Measurements from ENCODE around the gene RAD51.

RAD51 gene

DNA sequence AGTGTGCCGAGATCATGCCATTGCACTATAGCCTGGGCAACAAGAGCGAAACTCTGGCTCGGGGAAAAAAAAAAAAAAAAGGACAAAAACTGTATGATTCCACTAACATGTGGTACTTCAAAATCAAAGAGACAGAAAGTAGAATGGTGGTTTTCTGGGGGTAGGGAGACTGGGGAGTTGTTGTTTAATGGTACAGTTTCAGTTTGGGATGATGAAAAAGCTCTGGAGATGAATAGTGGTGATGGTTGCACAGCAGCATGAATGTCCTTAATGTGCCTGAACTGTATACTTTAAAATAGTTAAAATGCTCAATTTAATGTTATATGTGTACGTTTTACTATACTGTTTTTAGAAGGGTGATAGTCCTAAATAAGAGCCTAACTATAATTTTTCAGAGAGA lies 27.4 kb downstream of the RAD51 start:
- DNase-seq (ENCODE audit: low spot score), result no peak

DNA sequence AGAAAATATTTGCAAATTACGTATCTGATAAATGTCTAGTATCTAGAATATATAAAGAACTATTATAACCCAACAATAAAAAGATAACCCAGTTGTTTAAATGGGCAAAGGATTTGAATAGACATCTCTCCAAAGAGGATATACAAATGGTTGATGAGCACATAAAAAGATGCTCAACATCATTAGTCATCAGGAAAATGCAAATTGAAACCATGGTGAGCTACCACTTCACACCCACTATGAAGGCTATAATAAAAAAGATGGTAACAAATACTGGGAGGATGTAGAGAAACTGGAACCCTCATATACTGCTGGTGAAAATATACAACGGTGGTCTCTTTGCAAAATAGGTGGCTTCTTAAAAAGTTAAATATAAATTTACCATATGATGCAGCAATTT lies 28.0 kb downstream of the RAD51 start:
- no peak for DNase-seq (ENCODE audit: low spot score)

- no peak for DNase-seq (ENCODE audit: low spot score)
Measured at GRCh38 chr15:40723919-40724318, 28.9 kb downstream of the RAD51 start.

DNA sequence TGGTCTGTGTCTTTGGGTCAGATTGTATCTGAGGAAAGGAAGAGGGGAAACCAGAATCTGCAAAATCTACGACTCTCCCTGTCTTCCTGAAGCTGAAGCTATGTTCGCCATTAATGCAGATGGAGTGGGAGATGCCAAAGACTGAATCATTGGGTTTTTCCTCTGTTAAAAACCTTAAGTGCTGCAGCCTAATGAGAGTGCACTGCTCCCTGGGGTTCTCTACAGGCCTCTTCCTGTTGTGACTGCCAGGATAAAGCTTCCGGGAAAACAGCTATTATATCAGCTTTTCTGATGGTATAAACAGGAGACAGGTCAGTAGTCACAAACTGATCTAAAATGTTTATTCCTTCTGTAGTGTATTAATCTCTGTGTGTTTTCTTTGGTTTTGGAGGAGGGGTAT lies 36.1 kb downstream of the RAD51 start:
- DNase-seq (ENCODE audit: low spot score), result no peak

DNA sequence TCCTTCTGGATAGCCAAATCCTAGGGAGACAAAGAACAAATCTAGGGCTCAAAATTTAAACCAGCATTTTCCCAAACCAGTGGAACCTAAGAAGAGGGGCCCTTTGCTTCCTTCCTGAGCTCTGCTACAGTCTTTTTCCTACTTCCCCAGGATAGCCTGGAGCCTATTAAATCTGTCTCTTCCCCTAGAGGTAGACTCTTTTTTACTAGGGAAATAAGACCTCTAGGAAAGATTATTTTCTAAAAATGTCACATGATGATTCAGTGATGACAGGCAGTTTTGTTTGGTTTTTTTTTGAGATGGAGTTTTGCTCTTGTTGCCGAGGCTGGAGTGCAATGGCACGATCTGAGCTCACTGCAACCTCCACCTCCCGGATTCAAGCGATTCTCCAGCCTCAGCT lies 41.6 kb downstream of the RAD51 start:
- DNase-seq (ENCODE audit: low spot score), result no peak

DNA sequence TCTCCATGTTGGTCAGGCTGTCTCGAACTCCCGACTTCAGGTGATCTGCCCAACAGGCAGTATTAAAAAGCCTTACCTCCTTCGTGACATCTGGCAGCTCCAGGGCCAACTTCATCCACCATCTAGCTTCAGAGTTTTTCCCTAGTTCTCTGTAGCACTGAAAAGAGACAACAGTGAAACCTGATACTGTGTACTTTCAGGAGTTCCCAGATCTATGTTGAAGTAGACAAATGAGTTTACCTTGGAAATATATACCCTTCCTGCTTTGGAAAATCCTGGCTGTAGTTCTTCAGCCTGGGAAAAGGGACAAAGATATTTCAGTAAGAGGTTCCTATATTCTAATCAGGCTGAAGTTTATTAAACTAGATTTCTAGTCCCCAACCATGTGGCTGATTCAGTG lies 42.1 kb downstream of the RAD51 start:
- no peak for DNase-seq (ENCODE audit: low spot score)

- DNase-seq (ENCODE audit: low spot score), result no peak
Measured at GRCh38 chr15:40739047-40739446, 44.1 kb downstream of the RAD51 start.

DNA sequence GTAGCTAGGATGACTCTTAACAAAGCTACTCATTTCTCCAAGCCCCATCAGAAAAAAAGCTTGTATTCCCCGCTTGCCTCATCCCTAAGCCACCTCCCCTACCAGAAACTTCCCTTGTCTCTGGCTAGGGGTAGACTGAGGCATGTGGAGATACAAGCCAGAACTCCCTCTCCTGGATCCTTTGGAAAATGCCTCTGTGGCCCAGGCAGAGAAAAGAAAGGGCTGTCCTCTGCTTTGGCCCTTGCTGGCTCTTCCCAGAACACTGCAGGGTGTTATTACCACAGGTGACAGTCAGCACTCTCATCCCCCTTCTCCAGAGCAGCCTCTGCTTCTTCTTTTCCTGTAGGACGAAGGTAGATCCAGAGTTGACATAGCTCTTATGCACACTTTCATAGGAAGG lies 44.9 kb downstream of the RAD51 start:
- no peak for DNase-seq (ENCODE audit: low spot score)

DNA sequence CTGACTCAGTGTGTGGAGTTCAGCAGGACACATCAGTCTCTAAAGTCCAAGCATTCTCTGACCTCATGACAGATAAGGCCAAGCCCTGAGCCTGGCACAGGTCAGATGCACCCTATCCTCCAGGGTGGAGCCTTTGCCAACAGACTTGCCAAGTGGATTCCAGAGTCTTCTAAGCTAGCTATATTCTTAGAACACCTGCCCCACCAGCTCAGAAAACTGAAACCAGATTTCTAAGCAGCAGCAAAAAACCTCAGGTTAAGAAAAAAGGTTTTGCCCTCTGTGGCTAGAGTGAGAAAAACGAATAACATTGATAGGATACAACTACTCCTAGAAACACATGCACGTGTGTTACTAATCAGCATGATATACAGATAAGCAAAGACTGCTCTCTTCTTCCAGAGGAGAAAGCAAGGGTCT lies 48.5 kb downstream of the RAD51 start:
- DNase-seq (ENCODE audit: low spot score), result no peak

DNA sequence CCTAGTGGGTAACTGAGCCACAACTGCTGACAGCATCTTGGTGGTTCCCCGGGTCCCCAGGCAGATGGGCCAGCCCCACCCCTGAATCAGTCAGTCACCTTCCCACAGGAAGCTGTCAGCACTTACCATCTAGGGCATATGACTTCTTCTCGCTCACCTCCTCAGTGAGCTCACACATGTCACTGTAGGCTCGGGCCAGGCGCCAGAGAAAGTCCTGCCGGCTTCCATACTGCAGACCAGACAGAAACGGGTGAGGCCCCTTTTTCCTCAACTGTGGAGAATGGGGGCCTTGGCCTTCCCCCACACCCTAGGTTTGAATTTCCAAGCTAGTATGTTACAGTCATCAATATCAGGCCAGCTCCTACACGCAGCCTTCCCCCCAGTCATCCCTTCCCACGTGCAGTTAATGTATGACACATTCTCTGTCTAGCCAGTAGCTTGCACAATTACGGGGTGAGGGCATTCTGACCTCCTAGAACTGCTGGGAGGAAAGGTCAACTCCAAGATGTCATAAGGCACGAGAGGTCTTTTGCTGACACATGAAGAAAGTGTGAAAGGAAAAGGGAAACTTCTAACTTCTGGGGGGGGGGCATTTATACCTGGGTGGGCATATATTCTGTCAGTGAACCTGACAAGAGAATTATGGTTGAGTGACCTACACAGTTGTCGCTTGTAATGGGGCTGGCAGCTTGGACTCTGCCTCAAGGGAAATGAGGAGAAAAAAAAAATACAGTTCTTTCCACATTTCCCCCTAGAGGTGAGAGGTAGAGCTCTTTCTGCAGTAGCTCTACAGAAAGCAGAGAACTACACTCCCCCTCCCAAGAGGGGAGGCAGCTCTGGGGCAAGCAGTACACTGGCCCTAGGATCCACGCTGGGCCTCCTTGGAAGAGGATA lies 49.2 kb downstream of the RAD51 start:
- no peak for DNase-seq (ENCODE audit: low spot score)

DNA sequence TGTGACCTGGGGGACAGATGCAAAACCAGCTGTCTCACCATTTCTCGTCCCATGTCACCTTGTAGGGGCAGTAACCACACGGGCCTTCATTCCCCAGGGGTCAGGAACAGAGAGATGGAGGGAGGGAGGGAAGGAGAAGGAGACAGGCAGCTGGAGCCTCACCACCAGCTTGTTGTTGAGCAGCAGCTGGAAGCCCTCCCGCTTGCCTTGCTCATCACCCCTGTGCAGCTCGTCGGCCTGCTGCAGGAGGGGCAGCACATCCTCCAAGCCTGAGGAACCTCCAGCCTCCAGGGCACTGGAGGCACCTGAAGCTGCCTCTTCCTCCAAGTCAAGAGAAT lies 49.8 kb downstream of the RAD51 start:
- no peak for DNase-seq (ENCODE audit: low spot score)

DNA sequence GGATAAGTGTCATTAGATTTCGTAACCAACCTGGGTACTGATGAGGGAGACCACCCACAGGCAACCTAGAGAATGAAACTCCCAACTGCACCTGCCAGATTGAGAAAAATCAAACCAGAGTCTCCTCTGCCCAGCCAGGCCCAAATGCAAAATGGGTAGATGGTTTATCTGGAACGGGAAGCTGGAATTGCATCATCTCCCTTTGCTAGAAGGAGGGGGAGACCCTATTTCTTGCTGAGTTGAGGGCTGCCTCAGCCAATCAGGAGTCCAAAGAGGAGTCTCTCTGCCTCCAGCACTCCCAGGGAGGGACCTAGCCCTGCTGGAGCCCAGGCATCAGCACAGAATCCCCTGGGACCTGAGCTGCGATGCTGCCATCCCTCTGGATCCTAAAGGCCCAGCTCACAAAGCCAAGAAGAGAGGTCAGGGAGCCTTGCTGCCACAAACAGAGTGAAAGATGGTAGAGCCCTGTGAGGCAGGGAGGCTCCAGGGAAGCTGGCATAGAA lies 52.0 kb downstream of the RAD51 start:
- no peak for DNase-seq (ENCODE audit: low spot score)

DNA sequence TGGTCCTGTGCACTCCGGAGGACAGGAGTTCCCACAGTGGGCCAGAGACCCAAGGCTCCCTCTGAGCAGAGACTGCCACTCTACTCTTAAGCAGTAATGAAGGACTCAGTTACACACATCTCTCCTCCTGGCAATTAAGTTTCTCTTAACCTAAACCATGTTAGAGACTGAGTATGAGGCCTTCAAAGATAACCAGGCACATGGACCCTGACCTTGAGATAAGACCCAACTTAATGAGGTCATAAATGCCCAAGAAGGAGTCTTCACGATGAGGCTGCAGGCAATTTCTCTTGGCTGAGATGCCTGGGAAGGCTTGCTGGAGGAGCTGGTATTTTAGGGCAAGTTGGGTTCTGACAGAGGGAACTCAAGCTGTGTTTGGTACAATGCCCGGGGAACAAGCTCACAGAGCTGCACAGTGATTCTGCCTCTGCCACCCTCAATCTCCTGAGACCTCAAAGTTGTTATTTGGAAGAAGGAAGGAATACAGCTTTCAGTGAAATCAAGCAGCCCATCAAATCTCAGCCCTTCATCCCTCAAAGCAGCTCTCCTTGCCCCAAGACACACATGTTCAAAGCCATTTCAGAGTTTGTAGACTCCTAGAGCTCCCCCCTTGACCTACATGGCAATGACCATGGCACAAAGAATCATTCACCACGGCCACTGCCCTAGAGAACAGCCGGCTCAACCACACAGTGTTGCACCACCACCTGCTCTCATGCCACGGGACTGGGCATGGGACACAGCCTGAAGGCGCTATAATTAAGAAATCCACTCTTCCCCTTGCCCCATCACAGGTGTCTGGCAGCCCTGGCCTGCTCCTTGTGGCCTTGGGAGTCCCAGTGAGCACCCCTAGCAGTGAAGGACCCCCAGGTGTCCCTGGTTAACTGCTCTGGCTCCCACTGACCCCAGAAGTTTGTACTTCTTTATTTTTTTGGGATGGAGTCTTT lies 53.0 kb downstream of the RAD51 start:
- no peak for DNase-seq (ENCODE audit: low spot score)

DNA sequence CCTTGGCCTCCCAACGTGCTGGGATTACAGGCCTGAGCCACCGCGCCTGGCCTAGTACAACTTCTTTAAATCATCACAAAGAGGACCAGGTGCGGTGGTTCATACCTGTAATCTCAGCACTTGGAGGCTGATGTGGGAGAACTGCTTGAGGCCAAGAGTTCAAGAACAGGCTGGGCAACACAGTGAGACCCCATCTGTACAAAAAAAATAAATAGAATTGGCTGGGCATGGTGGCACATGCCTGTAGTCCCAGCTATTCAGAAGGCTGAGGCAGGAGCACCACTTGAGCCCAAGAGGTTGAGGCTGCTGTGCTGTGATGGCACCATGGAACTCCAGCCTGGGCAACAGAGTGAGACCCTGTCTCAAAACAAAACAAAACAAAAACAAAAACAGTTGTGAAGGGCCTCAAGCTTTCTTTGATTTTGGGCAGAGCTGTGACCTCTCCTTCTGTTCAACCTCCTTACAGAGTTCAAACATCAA lies 54.2 kb downstream of the RAD51 start:
- no peak for DNase-seq (ENCODE audit: low spot score)

DNA sequence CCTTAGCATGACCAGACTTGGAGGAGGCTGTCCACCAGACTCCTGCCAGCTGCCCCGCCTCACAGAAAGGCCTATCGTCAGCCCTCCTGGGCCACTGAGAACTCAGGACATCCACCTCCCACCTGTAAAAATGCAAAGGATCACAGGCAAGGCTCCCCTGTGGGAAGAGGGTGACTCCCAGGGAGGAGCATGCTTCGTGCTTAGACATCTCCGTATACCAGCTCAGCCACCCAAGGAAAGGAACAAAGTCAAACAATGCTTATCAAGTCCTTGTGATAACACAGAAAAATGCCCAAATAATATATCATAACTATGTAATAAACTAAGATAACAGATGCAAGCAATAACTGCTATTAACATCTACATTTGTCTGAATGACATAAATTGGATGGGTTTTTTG lies 55.9 kb downstream of the RAD51 start:
- DNase-seq (ENCODE audit: low spot score), result no peak

GRCh38 chr15:40751745-40752144 lies 56.8 kb downstream of the RAD51 start:
- no peak for DNase-seq (ENCODE audit: low spot score)

DNA sequence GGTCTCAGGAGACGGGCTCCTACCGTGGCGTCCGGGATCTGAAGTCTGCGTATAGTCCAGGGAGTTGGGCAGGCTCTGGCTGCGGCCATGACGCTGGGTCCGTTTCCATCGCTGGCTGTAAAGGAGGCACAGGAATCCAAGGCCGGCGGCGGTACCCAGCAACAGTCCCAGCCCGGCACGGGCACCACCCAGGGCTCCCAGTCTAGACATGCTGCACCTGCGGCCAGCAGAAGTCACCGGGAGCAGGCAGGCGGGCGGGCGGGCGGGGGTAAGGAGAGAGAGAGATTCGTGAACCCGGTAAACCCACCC lies 59.6 kb downstream of the RAD51 start:
- no peak for DNase-seq (ENCODE audit: low spot score)

DNA sequence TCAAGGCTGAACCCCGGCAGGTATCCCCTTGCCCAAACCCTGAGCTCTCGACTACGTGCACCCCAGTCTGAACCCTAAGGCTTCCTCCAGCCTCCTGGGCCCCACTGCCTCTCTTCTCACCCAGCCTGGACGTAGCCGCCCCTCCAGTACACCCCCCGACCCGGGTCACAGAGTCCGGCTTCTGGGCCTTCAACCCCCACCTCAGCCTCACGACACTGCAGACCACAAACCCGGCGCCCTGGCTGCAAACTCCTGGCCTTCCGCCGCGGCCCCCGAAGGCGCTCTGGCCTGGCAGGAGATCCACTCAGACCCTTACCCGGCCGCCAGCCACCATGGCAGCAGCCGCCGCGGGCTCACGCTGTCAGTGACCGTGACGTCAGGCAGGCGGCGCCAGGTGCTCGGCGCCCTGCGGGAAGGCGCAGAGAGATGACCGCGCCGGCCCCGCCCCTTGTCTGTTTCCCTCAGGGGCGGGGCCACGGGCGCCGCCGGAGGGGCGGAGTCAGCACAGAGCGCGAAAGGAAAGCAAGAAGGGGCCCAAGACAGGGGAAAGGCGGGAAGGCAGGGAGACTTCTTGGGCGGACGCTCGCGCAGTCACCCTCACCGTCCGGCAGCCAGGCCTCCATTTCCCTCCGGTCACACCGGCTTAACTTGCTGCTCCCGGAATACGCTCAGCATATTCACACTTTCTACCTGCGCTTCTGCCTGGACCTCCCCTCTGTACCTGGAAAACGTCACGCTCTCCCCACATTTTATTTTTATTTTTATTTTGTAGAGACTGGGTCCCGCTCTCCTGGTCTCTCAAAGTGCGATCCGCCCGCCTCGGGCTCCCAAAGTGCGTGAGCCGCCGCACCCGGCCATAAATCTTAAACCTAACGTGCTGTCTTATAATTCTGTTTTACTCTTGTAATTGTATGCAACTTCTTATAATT lies 60.2 kb downstream of the RAD51 start, which contains the start of gene RMDN3:
Gene RMDN3 (minus strand): TSS at position 372 of the 929 bp plus-strand sequence. CDS start 471 bp downstream, outside the sequence.
- peak; percentile 97 for DNase-seq (ENCODE audit: low spot score)

DNA sequence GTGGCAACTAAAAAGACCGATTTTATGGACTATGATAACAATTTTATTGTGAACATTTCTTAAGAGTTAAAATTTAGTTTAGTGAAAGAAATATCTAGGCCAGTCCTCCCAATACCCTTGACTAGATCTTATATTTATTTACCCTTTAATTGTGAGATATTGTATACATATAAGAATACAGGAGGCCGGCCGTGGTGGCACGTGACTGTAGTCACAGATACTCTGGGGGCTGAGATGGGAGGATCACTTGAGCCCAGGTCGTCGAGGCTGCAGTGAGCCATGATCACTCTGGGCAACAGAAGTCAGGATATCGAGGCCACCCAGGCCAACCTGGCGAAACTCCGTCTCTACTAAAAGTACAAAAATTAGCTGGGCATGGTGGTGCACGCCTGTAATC lies 60.8 kb downstream of the RAD51 start:
- peak; percentile 37 for DNase-seq (ENCODE audit: low spot score)

- DNase-seq (ENCODE audit: low spot score), result no peak
Measured at GRCh38 chr15:40756938-40757337, 62.0 kb downstream of the RAD51 start.

DNA sequence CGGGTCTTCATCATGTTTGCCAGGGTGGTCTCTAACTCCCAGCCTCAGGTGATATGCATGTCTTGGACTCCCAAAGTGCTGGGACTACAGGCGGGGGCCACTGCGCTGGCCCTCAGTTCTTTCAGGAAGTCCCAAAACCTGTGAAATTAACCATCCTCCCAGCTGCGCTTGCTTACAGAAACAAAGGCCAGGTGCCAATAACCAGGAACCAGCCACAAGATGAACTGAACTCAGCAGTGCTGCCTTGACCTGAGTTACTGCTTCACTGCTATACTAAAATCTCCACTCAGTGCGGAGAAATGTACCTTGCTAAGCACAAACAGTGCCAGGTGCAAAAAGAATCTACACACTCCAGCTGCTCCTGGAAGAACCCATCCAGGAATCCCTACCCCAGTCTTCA lies 65.0 kb downstream of the RAD51 start:
- no peak for DNase-seq (ENCODE audit: low spot score)

Data from NAMALWA (cell line).